OCI-LY7 (cell line): ENCODE data around the gene DNMT3B. TPM values are rescaled to one million over a fixed set of nuclear protein-coding genes. Genes with fewer than 3 reads are reported as not detected.

ENCODE experiments used
- BruUV-seq: library from RNA; stranded (reverse); fragments of 400-500 nt; replicated peaks from 2 replicates; lab custom pipeline; 2021; lab: Mats Ljungman, UMichigan
- CTCF ChIA-PET: fragments of 300-600 bp; sonication (Branson Sonifier 250); formaldehyde crosslinking; loops from one replicate; lab custom pipeline; 2022; ENCODE audit warnings: antibody characterized with exemption; ENCODE audit not compliant: unreplicated experiment; lab: Charles Lee
- POLR2A ChIA-PET: fragments of 300-600 bp; sonication (Branson Sonifier 250); formaldehyde crosslinking; loops from one replicate; lab custom pipeline; 2022; ENCODE audit warnings: antibody characterized with exemption; lab: Charles Lee
- DNase-seq: peaks from one replicate; pipeline ENCODE4 v3.0.0-alpha.2; 2015; ENCODE audit warnings: low spot score
- H2AFZ ChIP-seq: fragments of 200-600 bp; sonication (generic), shearing (Covaris generic); 2 replicates; pipeline ENCODE4 v1.6.1; 2014; ENCODE audit warnings: mild to moderate bottlenecking, antibody characterized with exemption, low read length, moderate library complexity
- H3K27ac ChIP-seq: fragments of 200-600 bp; sonication (generic); 2 replicates; pipeline ENCODE4 v1.5.1; 2014; ENCODE audit warnings: mixed run types, low read depth, mild to moderate bottlenecking, moderate library complexity, low read length, inconsistent platforms; ENCODE audit not compliant: poor library complexity, severe bottlenecking
- H3K36me3 ChIP-seq: fragments of 200-600 bp; sonication (generic); 2 replicates; pipeline ENCODE4 v1.6.1; 2014; ENCODE audit warnings: mild to moderate bottlenecking, antibody characterized with exemption, low read length, moderate library complexity, mixed read lengths; ENCODE audit not compliant: insufficient read depth
- H3K4me1 ChIP-seq: fragments of 200-600 bp; sonication (generic); 2 replicates; pipeline ENCODE4 v1.5.1; 2014; ENCODE audit warnings: mild to moderate bottlenecking, low read length; ENCODE audit not compliant: insufficient read depth, poor library complexity, severe bottlenecking
- H3K4me2 ChIP-seq: fragments of 200-600 bp; sonication (generic); 2 replicates; pipeline ENCODE4 v1.6.1; 2014; ENCODE audit warnings: mild to moderate bottlenecking, low read length
- H3K4me3 ChIP-seq: fragments of 200-600 bp; sonication (generic); 2 replicates; pipeline ENCODE4 v1.5.1; 2014; ENCODE audit warnings: mild to moderate bottlenecking, low read depth, low read length; ENCODE audit not compliant: poor library complexity, severe bottlenecking
- H3K79me2 ChIP-seq: fragments of 200-600 bp; sonication (generic); 2 replicates; pipeline ENCODE4 v1.6.1; 2016; ENCODE audit warnings: low read depth, mild to moderate bottlenecking, low read length, moderate library complexity, mixed read lengths; ENCODE audit not compliant: insufficient read depth
- H3K9me2 ChIP-seq: fragments of 200-600 bp; sonication (generic); 2 replicates; pipeline ENCODE4 v1.6.1; 2016; ENCODE audit warnings: mild to moderate bottlenecking, low read length, mixed read lengths; ENCODE audit not compliant: insufficient read depth
- H3K9me3 ChIP-seq: fragments of 200-600 bp; sonication (generic); 2 replicates; pipeline ENCODE4 v1.6.1; 2014; ENCODE audit warnings: mild to moderate bottlenecking, mixed run types, low read length, mixed read lengths
- H4K20me1 ChIP-seq: fragments of 200-600 bp; sonication (generic); 2 replicates; pipeline ENCODE4 v1.6.1; 2014; ENCODE audit warnings: mild to moderate bottlenecking, antibody characterized with exemption, low read length, moderate library complexity, mixed read lengths; ENCODE audit not compliant: insufficient read depth
- CTCF ChIP-seq: fragments of 200-600 bp; sonication (generic); conservative IDR thresholded peaks from 2 replicates; pipeline ENCODE4 v1.5.1; 2014; ENCODE audit warnings: mild to moderate bottlenecking, antibody characterized with exemption, low read length, moderate library complexity, mixed read lengths
- EZH2phosphoT487 ChIP-seq: fragments of 200-600 bp; sonication (generic); IDR thresholded peaks from 2 replicates; pipeline ENCODE4 v1.6.1; 2018; ENCODE audit warnings: low read depth, borderline replicate concordance, mild to moderate bottlenecking, mixed run types, antibody characterized with exemption, low read length, moderate library complexity, mixed read lengths
- intact Hi-C: fragments of 100-400 bp; cut with micrococcal nuclease; formaldehyde crosslinking; loops from one replicate; pipeline ENCODE4 v1.10.0; 2022; ENCODE audit not compliant: unreplicated experiment
- total RNA-seq, 2 experiments: library from RNA; depleted of rRNA in 1 of 2; stranded (reverse); fragments of >200 nt in 1 of 2; shearing (Covaris generic) in 1 of 2; gene quantifications; 2 replicates each; pipeline ENCODE4 v1.2.3, GENCODE V29; 2014 to 2022

DNMT3B gene
- total RNA-seq, 2 experiments from 2014 or later, result 12.1 to 13.8 TPM

GRCh38 chr20:32780278-32780677 is 18.1 kb downstream of the DNMT3B start:
- ChIA-PET POLR2A (interaction anchor here (1.2 kb wide), 1 partner anchor 107 kb away, joined by 6 read pairs; the partner anchor contains the start of gene C20orf203), CTCF (interaction anchor here (4.3 kb wide), 1 partner anchor 107 kb away, joined by 57 read pairs; the partner anchor contains the start of gene C20orf203)
- intact Hi-C loops, result no loop called here
- H3K9me2 ChIP-seq, result no peaks in the 10 kb centered on the region
- no peaks in the 10 kb centered on the region for H3K79me2 ChIP-seq
- no peaks in the 10 kb centered on the region for H4K20me1 ChIP-seq
- TF ChIP-seq CTCF (no peak), EZH2phosphoT487 (no peak)
- H3K4me1 ChIP-seq, result no peaks in the 10 kb centered on the region
- no peak overlapping the region for H3K4me2 ChIP-seq
- no peaks in the 10 kb centered on the region for H3K9me3 ChIP-seq
- no peak overlapping the region for H3K4me3 ChIP-seq
- H3K27ac ChIP-seq, result no peak overlapping the region
- peaks cover 9% of the 10 kb centered on the region; the same call in 1 of the 2 replicates for H3K36me3 ChIP-seq
- BruUV-seq, result no TSS peak
- DNase-seq, result no peak
- H2AFZ ChIP-seq, result no peak overlapping the region

- Histone ChIP-seq H3K4me2 (no peak overlapping the region), H3K4me3 (no peak overlapping the region), H3K79me2 (no peaks in the 10 kb centered on the region), H3K36me3 (peaks cover 13% of the 10 kb centered on the region; the same call in 1 of the 2 replicates), H3K27ac (no peak overlapping the region), H3K4me1 (no peaks in the 10 kb centered on the region), H3K9me2 (no peaks in the 10 kb centered on the region), H2AFZ (no peak overlapping the region), H3K9me3 (no peaks in the 10 kb centered on the region), H4K20me1 (no peaks in the 10 kb centered on the region)
- no TSS peak for BruUV-seq
- POLR2A ChIA-PET, result interaction anchor here (1.2 kb wide), 1 partner anchor 108 kb away, joined by 6 read pairs; the partner anchor contains the start of gene C20orf203
- DNase-seq, result no peak
- CTCF ChIA-PET, result no interaction called here
- TF ChIP-seq EZH2phosphoT487, result no peak
- no peak for TF ChIP-seq CTCF
- intact Hi-C loops, result no loop called here
These were observed 18.8 kb downstream of the DNMT3B start for GRCh38 chr20:32780749-32781655.
